ENCODE data around the gene SORBS2.

The SORBS2 gene

GRCh38 chr4:185709802-185710486 lies 102.0 kb downstream of the SORBS2 start:
- DNase-seq = peak; percentile 32

DNA sequence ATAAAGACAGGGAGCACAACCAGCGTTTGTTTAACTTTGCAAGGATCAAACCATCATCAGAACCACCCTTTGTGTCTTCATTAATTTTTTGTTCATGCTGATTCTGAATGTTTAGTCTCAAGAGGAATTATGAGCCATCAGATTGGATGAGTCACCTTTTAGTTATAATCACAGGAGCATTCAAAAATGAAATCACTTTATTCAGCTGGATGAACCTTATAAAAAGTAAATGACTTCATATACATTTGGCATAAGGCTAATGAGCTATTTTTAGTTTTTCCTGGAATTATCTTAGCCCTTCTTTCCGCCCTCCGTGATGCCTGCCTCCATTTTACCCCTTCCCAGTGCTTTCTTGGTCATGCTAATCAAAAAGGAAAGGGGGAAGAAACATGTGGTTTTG lies 103.6 kb downstream of the SORBS2 start:
- peak; percentile 81 for DNase-seq

GRCh38 chr4:185707622-185708021 lies 104.4 kb downstream of the SORBS2 start:
- DNase-seq = peak; percentile 59

- DNase-seq = no peak
Measured at GRCh38 chr4:185702147-185702663, 109.8 kb downstream of the SORBS2 start.

DNA sequence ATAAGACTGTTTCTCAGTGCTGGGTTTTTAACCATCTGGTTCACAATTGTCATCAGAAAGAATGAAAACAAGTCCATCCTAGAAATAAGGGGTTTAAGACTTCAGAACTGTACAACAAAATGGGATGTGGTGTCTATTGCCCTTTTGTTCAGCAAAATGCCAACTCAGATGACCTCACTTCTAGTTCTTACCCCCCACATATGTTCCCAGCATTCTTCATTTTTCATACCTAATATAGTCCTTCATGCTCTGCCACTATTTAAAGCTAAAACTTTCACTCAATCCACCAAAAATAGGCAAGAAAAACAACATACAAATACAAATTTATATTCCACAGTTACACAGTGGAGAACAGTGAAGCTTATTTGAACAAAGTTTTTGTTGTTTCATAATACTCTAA lies 111.4 kb downstream of the SORBS2 start:
- DNase-seq = no peak

GRCh38 chr4:185700048-185700447 lies 111.9 kb downstream of the SORBS2 start:
- no peak for DNase-seq

- no peak for DNase-seq
Measured at GRCh38 chr4:185697488-185697887, 114.5 kb downstream of the SORBS2 start.

DNA sequence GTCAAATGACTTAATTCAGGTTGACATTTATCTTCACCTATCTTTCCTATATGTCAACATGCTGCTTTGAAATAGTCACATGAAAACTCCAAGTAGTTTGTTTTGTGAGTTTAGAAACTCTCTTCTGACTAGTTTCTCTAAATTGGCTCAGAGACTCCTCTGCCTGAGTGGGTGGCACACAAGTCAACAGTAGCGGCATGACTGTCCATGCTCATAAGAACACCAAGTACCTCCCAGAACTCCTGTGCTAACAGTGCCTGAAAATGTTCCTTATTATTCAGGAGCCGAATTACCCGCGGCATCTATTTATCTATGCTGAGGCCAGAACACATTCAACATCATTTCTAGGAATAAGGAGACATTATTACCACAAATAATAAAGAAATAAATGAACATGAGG lies 116.3 kb downstream of the SORBS2 start:
- DNase-seq = no peak

DNA sequence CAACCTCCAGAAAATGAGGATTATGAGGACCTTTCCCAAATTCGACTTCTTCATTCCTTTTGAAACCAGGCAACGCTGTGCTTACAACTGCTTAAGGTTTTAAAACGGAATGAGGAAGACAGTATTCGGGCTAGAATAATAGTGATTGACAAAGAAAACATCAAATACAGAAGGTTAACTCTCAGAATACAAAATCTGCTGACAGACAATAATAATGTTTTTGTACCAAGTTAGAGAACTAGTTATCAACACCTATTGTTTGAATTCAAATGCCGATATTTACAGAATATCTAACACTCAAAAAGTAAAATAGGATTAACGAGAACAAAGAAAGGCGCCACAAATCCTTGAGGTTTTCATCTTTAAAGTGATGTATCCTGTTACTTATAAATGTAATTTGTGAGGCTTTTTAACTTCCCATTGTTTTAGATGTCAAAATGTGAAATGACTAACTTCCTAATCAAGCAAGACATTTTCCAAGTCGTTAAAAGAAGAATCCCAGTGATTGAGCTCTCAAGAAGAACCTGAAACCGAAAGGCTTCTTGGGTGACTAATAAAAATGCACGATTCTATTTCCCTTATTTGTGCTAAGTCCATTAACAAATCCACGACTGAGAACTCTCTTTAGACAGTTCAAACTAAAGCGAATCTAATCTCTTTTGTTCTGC lies 118.3 kb downstream of the SORBS2 start:
- DNase-seq = no peak

DNA sequence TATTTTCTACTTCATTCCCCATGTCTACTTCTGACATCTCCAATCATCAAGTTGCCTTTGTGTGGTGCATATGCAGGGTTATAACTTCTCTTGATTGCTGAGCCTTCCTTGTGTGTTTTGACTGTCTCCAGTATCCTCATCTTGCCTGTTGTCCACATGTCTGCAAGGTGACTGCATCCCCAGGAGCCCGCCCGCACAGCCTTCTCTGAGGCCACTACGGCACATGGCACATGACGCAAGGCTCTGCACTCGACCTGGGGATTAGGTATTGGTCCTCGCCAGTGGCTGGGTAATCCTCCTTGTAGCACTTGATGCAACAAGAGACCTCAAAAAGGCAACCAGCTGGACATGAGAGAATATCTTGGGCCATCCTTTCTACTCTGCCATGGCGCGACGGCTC lies 122.6 kb downstream of the SORBS2 start:
- DNase-seq = no peak

- peak; percentile 17 for DNase-seq
Measured at GRCh38 chr4:185685804-185686203, 126.2 kb downstream of the SORBS2 start.

DNA sequence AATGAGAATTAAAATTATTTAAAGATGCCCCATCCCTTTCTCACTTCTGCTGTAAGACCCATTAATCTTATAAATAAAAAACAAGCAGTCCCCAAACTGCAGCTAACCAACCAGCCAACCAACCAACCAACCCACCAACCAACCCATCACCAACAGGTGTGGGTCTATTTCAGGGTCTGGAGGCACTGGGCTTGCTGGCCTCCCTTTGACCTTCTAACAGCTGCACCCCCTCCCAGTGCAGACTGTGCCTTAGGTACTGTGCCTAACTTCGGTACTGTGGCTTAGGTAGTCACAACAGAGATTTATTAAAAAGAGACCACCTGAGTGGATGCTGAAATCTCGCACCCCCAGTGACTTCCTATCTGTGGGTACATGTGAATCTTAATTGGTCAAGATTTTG lies 128.1 kb downstream of the SORBS2 start:
- no peak for DNase-seq

DNA sequence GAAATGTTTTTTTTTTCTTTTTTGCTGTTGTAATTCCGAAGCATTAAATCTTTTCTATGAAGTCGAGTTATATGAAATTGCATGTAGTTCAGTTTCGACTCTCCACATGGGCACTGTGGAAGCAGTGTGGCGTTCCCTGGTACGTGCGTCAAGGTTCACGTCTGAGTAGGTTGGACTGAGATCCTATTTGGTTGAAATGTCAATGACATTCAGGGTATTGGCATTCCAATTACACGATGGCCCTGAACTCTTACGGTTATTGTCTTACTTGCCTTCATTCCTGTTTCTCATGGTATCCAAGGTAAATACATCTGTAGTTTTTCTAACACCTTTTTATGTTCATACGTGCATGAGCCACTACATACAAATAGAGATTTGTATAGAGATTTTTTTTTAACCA lies 128.8 kb downstream of the SORBS2 start:
- DNase-seq = no peak

DNA sequence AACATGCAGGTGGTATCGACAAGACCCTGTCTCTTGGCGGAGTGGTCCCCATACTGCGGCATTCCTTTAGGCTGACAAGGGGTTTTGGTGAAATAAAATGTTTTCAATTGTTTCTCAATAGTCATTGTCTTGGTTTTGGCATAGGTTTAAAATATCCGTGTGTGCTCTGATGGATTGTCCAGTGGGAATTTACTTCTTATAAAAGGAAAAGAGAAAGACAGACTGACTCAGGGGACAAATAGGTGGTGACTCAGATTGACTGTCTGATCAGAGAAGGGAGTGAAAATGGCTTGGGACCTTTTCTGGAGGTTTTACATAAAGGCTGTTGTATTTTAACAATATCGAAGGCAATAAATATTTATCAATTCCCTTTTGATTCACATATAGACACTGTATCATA lies 129.8 kb downstream of the SORBS2 start:
- DNase-seq = peak; percentile 82

- no peak for DNase-seq
Measured at GRCh38 chr4:185681604-185682003, 130.4 kb downstream of the SORBS2 start.

DNA sequence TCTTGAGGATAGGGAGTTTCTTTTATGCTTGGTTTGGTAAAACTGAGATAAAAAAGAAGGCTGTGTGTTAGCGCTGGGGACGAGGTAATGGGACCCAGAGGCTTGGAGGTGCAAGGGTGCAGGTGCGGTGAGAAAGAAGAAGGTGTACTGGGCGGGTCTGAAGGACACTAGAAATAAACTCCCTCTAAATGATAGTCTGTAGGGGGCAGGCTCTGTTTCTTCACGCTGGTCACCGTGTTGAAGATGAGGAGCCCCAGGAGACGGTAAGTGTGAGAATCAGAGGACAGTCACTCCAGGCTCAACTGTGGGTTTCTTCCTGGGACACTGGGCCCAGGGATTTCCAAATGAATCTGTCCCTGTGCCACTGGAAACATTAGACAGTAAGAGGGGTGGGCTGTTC lies 131.4 kb downstream of the SORBS2 start:
- no peak for DNase-seq

DNA sequence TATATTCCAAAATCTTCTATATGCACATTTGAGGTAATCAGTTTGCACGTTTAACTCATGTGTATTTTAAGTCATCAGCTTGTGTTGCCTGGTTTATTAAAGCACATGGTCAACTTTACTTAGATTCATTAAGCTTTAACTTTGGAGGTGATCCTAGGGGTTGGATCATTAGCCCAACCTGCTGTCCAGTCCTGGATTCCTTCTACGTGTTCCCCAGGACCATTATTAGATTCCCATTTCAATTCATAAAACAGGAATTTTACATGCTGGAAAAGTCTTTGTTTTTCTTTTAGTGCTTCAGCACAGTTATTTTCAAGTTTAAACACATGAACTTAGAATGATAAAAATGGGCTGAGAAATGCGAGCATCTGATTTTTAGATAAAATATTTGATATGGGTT lies 132.5 kb downstream of the SORBS2 start:
- no peak for DNase-seq

DNA sequence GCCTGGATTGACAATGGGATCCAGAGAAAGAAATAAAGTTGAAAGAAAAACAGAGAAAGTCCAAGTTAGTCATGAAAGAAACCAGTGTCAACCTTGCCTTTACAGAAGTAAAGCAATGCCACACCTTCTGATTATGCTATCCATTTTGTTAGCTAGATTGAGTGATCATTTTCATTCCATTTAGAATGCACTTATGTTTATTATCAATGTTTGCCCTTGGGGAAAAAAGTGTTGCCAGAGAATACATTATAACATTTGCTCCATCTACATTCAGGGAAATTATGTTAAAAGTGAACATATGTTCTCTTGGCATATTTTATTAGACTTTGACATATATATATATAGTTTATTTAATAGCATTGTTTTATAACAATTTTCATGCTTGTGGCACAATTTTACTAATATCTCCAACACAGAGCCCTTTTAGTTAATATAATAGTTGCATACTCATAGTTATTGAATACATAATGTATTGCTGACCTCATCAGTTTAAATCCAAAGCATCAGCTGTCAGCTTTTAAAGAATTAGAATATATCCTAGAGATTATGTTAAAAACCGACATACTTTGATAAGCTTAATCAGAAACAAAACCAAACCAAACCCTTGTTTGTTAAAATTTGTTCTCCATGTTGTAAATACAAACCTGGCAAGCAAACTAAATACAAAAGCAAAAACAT lies 134.2 kb downstream of the SORBS2 start:
- DNase-seq = no peak

- DNase-seq = no peak
Measured at GRCh38 chr4:185672618-185673017, 139.4 kb downstream of the SORBS2 start.

GRCh38 chr4:185672151-185672550 lies 139.8 kb downstream of the SORBS2 start:
- no peak for DNase-seq

DNA sequence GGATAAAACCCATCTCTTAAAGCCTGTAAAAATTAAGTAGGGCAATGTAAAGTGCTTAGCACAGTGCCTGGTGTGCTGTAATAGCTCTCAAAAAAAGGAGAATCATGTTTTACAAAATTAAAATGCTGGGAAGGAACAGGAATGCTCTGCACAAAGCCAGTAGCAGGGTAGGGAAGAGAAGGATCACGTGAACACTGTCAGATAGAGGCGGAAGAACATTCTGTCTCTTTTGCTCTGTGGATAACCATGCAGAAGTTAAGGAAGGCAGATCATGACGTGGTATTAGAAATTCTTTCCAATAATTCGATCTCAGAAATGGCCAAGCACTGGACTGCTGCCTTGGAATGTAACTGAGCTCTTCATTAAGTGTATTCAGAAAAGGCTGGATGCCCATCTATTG lies 140.5 kb downstream of the SORBS2 start:
- no peak for DNase-seq

GRCh38 chr4:185671066-185671465 lies 140.9 kb downstream of the SORBS2 start:
- DNase-seq = no peak

- DNase-seq = no peak
Measured at GRCh38 chr4:185669288-185669687, 142.7 kb downstream of the SORBS2 start.

- DNase-seq = no peak
Measured at GRCh38 chr4:185666156-185666555, 145.8 kb downstream of the SORBS2 start.

All from fibroblast of upper back skin (primary cell).